SHP77 treated with DMSO at 0.1 percent for 48 hours (cell line): ENCODE data around the gene CEBPG.

Source experiments
- DNase-seq: peaks from one replicate; lab custom pipeline; 2025; lab: John Stamatoyannopoulos, UW

CEBPG gene

DNA sequence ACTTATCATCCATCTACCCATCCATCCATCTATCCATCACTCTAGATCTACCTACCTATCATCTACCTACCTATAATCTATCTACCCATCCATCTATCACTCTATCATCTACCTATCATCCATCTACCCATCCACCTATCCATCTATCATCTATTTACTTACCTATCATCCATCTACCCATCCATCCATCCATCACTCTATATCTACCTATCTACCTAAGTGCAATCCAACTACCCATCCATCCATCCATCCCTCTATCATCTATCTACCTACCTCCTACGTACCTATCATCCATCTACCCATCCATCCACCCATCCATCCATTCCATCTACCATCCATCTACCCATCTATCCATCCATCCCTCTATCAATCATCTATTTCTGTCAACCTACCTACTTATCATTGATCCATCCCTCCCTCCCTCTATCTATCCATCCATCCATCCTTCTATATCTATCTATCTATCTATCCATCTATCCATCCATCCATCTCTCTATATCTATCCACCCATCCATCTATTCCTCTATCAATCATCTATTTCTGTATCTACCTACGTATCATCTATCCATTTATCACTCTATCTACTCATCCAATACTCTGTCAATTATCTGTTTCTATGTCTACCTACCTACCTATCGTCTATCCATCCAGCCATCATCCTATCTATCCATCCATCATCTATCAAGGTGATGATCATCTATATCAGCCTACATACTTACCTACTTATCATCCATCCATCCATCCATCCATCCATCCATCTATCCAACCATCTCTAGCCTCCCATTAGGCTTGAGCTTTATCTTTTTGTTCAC lies 49.1 kb downstream of the CEBPG start:
- DNase-seq = no peak

DNA sequence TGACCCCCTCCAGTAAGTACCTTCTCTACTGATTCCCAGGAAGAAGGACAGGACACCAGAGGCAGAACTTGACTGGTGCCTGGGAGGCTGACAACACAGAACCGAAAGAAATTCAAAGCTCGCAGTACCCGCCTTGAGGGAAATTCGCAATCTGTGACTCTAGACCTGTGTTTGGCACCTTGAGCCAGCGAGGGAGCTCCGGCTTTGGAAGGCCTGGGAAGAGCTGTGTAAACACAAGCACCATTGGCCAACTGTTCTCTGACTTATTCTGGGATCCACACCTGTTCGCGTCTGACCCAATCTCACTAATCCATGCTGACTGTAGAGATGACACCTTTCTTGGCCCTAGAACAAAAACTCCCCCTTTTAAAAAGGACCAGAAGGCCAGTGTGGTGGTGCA lies 50.7 kb downstream of the CEBPG start:
- no peak for DNase-seq

DNA sequence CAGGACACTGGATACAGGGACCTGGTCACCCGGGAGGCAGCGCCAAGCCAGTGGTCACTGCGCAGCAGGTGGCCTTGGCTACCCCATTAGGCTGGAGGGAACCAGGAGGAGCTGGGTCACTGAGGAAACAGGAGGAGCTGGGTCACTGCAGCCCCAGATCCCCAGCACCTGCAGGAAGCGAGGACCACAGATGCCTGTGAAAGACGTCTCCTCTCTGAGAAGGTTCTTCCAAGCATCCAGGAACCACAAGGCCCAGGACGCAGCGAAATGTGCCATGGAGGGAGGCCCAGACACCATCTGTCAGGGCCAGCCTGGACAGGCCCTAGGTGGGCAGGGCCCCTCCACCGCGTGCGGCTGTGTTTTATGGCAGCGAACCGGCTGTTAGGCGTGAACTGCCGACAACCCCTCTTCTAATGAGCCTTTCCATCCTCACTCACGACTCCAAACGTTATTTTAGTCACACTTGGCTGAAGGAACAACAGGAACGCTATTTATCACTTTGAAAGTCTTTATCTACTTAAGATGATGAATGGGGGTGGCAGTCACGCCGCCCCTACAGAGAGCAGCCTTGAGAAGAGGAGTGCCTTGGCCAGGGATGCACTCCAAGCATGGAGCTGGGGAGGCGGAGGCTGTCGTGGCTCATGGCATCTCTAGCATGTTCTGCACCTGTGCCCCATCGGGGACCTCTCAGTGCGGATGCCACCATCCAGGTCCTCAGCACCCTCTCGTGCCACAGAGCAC lies 53.3 kb downstream of the CEBPG start:
- DNase-seq = no peak

DNA sequence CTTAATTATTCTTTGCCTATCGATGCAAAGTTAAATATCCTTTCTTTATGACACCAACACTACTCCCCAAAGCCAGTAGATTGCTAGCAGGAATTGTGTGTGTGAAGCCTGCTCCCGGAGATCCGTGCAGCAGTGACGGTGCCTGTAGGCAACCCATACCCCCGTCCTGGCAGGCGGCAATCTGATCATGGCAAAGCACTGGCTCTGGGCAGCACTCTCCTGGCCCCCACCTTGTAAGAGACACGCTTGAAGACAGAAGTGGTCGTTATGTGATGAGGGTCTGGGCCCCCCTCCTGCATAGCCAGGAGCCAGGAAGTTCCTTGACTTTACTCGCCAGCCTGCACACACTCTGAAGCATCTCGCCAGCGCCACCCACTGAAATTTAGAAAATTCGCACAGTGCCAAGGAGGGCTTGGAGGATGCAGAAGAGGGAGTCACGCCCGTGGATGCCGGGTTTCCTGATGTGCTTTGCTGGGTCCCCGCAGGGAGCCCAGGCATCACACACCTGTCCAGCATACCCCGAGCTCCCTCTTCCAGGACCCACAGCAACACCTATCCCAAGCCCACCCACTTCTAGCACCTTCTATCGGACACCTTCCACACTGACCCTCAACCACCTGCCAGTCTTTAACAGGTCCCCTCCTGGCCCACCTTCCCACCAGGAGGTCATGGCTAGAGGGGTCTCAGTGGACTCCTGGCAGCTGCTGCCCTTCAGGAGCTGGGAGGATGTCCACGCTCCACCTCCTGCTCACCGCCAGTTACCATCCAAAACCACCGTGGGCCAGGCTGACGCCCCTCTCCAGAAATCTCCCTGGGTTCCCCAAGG lies 54.5 kb downstream of the CEBPG start:
- no peak for DNase-seq

DNA sequence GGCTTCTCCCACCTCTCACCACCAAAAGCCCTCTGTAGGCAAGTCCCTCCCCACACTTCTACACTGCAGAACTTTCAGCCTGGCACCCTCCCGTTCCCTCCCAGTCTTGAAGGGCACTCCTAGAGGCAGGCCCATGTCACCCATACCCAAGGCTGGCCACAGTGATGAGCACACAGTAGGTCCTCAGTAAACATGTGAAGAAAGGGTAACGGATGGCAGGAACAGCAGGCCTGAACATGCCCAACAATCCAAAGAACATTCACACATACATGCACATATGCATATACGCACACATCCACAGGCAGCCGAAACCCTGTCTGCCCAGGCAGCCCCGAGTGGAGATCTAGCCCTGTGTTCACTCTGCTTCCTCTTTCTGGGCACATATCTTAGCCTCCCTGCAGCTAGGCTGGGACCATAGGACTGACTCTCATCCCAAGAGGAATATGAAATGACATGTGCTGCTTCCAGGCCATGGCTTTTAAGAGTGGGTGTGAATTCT lies 55.2 kb downstream of the CEBPG start:
- DNase-seq = no peak

DNA sequence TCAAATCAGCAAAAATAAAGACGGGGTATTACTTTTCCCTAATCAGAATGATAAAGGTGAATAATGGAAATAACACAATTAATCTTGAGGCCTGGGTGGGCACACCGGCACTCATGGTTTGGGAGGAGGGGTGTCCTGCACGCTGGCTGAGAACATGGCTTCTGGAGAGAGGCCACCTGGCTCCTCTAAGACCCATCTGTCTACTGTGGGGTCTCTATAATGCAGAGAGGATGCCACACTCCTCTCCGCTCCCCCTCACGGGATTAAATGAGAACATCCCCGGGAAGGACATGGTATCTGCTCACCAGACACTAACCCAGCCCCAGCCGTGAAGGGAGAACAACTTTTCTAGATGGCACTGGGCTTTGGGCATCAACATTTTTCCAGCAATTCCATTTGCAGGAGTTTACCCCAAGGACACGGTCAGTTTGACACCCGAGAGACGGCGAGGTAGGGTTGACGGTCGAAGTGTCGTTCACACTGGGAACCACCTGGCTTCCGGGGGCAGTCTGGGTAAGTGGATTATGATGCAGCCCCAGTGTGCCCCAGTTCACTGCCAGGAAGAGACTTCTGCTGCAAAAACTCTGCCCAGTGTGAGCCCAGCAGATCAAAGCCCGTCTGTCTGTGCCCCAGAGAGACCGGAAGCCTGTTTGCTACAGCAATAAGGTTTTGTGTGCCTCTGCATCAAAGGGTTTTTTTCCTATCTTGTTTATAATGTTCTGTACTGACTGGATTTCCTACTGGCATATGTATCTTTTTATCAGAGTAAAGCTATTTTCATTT lies 56.6 kb downstream of the CEBPG start:
- DNase-seq = no peak

DNA sequence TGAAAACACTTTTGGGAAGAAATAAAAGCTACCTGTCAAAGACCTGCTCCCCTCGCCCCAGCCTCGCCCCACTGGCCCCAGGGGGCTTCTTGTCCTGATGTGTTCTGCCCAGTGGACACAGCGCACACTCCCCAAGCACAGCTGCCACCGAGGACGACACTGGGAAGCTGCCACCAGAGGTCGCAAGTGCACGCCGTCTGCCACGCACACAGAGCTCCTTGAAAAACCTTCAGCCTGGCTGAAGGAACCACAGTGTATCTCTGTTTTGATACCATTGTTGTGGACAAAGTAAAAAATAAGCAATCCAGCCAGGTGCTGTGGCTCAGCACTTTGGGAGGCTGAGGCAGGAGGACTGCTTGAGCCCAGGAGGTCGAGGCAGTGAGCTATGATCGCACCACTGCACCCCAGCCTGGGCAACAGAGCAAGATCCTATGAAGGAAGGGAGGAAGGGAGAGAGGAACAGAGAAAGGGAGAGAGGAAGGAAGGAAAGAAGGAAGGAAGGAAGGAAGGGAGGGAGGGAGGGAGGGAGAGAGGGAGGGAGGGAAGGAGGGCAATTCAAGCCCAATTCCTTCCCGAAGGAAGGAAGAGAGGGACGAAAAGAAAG lies 57.3 kb downstream of the CEBPG start:
- peak; percentile 40 for DNase-seq

DNA sequence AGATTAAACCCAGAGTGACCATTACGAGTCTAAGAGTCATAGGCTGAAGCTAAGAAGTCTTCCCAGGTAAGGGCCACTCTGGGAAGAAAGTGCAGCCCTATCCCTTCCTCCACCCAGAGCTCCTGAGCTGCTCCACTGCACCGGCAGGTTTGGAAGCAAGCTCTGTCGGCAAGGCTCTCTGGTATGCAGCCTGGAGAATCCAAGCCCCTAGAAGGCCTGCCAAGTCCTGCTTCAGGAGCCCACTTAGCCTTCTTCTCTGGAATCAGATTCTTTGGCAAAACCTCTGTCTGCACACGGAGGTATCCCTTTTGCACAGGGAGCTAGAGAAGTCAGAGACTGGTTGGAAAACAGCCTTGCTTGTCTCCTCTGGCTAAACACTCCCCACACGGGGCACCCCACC lies 58.5 kb downstream of the CEBPG start:
- DNase-seq = no peak
